GM19035 (cell line): ENCODE results near the gene DCST1.
A peak's percentile ranks its signal among the peaks of the same experiment; 100 is the strongest.

Experiments
- ATAC-seq: cut with Tn5 transposase; IDR thresholded peaks from one replicate; pipeline ENCODE4 v1.9.1; 2021; ENCODE audit not compliant: unreplicated experiment

DCST1 gene

GRCh38 chr1:155012776-155013602, 20.6 kb upstream of the DCST1 start:
- ATAC-seq, result no peak

- no peak for ATAC-seq
Observed at GRCh38 chr1:155013632-155014031, 20.0 kb upstream of the DCST1 start.

GRCh38 chr1:155014709-155015508, 18.7 kb upstream of the DCST1 start:
- ATAC-seq, result no peak

DNA sequence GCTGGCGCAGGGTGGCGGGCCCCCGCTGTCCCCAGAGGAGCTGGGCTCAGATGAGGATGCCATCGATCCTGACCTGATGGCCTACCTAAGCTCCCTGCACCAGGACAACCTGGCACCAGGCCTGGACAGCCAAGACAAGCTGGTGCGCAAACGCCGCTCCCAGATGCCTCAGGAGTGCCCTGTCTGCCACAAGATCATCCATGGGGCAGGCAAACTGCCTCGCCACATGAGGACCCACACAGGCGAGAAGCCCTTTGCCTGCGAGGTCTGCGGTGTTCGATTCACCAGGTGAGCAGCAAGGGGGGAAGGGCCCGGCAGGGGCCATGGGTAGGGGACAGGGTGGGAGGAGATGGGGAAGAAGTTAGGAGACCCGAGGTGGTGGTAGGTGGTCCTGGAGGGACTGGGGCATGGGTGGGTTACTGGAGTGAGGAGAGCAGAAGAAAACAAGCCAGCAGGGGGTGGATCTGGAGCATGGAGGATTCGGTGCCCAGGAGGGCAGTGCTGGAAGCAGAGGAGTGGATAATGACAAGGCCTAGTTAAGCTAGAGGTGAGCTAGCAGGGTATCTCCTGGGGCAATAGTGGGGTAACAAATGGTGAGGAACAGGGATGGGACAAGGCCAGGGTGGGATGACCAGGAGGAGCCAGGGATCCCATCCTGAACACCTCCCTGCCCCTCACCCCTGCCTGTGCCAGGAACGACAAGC, 17.9 kb upstream of the DCST1 start:
- no peak for ATAC-seq

DNA sequence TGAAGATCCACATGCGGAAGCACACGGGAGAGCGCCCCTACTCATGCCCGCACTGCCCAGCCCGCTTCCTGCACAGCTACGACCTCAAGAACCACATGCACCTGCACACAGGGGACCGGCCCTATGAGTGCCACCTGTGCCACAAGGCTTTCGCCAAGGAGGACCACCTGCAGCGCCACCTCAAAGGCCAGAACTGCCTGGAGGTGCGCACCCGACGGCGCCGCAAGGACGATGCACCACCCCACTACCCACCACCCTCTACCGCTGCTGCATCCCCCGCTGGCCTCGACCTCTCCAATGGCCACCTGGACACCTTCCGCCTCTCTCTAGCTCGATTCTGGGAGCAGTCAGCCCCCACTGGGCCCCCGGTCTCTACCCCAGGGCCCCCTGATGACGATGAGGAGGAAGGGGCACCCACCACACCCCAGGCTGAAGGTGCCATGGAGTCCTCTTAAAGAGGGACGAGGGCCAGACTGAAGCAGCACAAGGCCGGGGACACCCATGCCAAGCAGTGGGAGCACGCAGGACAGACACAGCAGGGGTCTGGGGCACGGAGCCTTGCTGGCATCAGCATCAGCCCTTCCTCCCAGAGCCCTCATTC, 17.3 kb upstream of the DCST1 start:
- ATAC-seq, result no peak

- peak; percentile 82 for ATAC-seq
Observed at GRCh38 chr1:155017041-155017945, 16.3 kb upstream of the DCST1 start.

GRCh38 chr1:155017946-155018316, 15.7 kb upstream of the DCST1 start:
- peak; percentile 22 for ATAC-seq

DNA sequence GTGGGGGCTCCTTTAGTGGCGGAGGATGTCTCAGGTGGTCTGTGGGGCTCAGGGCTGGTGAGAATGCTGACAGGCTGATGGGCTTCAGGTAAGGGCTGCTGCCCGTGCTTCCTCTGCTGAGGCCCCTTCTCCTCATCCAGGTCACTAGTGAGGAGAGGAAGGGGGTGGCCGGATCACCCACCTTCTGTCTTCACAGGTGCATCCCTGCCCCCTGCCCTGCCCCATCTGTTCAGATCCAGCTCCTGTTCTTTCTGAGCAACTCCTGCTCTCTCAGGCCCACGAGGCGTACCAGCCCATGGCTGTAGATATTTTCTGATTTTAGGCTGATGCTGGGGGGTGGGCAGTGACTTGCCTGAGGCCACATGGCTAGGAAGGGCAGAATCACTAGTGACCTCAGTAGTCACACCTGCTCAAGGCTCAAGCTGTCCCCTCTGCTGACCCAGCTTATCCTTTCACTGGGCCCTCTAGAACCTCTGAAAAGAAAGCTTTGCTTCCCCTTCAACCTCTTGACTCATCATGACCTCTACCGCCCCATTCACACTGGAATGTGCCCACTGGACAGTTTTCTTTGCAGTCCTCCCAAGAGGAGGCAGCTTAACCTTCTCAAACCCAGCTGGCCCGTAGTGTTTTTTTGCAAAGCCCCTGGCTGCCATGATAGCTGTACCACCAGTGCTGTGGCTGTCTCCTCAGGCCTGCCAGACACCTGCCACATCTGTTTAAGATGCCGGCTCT, 14.8 kb upstream of the DCST1 start:
- ATAC-seq, result no peak

- no peak for ATAC-seq
Observed at GRCh38 chr1:155019377-155020245, 14.0 kb upstream of the DCST1 start.

GRCh38 chr1:155022136-155022926, 11.3 kb upstream of the DCST1 start:
- no peak for ATAC-seq

DNA sequence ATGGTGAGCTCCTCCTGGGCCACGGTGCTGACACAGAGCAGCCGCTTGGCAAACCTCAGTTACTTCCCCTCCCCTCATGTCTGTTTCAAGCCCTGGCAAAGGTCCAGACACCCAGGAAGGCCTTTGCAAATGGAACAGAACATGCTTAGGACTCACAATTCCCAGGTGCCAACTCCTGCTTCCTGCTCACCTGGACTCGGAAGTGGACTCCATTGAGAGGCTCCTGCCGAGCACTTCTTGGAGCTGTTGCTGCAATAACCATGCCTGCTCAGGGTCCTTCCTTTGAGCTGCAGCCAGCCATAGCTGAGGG, 10.7 kb upstream of the DCST1 start:
- no peak for ATAC-seq

- ATAC-seq, result no peak
Observed at GRCh38 chr1:155023627-155024026, 10.0 kb upstream of the DCST1 start.

- no peak for ATAC-seq
Observed at GRCh38 chr1:155024315-155024714, 9.3 kb upstream of the DCST1 start.

GRCh38 chr1:155026154-155026553, 7.5 kb upstream of the DCST1 start:
- no peak for ATAC-seq

DNA sequence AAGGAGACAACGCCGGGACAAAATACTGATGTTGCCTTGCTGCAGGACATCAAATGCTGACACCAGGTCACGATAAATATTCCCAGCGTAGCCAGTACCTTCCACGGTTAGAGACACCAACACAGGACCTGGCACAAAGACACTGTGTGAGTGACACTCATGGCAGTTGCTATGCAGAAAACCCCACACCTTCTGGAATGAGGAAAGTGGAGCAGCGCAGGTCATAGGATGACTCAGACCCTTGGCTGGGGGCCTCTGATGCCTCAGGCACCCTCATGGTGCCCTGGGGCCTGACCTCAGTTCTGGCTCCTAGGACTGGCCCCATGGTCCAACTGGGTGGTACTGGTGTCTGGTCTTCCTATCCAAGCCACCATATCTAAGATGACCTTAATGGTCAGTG, 7.0 kb upstream of the DCST1 start:
- no peak for ATAC-seq

DNA sequence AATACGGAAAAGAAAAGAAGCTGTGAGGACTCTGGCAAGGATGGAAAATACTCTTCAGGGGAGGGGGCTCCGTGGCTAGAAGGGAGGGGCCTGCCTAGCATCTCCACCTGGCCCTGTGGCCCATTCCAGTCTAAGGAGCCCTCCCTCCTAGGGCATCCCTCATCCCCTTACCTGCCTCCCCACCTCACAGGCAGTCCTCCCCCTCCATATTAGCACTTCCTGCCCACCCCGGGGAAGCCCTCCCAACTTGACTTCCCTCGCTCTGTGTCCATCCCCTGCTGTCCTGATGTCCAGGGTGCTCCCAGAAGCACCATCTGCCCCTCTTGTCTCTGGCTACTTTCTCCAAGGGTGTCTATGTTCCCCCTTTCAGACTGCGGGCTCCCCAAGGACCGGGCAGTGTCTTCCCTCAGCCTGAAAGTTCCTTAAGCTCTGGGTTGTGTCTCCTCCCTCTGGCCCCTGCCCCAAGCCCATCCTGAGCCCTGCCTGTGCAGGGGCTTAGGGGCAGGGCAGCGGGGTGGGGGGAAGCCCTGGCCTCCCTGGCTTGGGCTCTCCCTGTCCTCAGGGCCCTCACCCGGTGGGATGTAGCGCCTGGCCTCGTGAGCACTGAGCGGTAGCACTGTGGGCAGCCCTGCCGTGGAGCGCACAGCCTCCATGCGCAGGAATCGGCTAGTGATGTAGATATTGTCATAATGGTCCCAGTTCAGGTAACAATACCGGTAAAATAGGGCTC, 3.9 kb upstream of the DCST1 start:
- no peak for ATAC-seq

DNA sequence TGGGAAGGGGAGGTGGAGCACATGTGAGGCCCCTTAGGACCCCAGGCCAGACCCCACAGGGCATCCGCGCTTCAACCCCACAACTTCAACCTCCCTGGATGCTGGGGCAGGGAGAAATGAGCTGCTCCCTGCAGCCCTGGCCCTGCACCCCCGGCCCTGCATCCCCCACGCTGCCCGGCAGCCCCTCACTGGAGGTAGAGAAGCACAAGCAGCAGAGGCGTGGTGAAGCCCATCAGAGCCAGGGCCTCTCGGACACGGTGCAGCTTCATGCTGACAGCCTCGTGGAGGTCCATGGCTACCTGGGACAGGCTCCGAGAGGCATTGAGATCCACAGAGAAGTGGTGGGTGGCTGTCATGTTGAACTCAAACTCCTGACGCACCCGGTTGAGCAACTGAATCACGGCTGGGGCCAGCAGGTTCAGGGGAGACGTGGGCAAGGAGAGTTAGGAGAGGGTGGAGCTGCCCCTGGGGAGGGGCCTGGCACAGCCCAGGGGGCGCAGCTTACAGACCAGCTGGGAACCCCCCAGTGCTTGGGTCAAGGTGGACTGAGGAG, 3.3 kb upstream of the DCST1 start:
- no peak for ATAC-seq
